ENCODE measurements around the gene SH3PXD2A.

GRCh38 chr10:103843045-103843444 is 12.3 kb downstream of the SH3PXD2A start:
- no peak for TF ChIP-seq CTCF (conservative IDR thresholded peaks at IDR 0.05)
- TF ChIP-seq ZFX (IDR thresholded peaks at IDR 0.05) = no peak

Data from C4-2B (cell line).